Dedifferentiated amniotic fluid mesenchymal stem cell (primary cell): ENCODE measurements around the gene ZNF550.

Experiments used
- DNase-seq: peaks from one replicate; pipeline ENCODE4 v3.0.0-alpha.2; 2016; ENCODE audit errors: extremely low spot score

The ZNF550 gene

DNA sequence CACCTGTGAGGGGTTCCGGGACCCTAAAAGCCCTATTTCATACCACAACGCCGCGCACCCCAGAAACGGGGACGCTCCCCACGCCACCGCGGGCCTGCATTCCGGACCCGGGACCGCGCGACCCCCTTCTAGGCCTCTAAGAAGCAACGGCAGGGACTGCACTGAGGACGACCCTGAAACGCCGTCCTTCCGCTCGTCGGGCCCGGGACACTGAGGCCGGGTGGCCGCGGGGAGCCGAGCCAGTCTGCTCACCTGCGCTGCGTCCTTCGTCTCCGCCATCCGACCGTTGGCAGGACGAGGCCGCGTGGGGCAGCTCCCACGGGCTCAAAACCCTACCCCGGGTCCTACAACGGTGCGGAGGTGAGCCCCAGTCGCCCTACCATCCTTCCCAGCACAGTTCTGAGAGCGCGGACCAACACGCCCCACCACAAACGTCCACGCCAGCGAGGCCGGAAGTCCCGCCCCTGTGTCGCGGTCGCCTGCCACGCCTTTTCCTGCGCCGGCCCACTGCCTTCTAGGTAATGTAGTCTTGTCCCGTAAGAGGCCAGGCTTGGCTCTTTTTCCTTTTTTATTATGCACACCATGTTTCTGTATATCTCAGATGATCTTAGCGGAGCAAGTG is at the start of gene ZNF550:
ZNF550 (minus strand) TSS at position 460 of the 622 bp plus-strand sequence; CDS start at position 279, 181 bp downstream.
- DNase-seq: peak; percentile 68

DNA sequence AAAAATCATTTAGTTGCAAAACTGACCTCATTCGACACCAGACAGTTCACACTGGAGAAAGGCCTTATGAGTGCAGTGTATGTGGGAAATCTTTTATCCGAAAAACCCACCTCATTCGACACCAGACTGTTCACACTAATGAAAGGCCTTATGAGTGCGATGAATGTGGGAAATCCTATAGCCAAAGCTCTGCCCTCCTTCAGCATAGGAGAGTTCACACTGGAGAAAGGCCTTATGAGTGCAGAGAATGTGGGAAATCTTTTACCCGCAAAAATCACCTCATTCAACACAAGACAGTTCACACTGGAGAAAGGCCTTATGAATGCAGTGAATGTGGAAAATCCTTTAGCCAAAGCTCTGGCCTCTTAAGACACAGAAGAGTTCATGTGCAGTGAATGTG is 47.3 kb upstream of the ZNF550 start:
- no peak for DNase-seq

DNA sequence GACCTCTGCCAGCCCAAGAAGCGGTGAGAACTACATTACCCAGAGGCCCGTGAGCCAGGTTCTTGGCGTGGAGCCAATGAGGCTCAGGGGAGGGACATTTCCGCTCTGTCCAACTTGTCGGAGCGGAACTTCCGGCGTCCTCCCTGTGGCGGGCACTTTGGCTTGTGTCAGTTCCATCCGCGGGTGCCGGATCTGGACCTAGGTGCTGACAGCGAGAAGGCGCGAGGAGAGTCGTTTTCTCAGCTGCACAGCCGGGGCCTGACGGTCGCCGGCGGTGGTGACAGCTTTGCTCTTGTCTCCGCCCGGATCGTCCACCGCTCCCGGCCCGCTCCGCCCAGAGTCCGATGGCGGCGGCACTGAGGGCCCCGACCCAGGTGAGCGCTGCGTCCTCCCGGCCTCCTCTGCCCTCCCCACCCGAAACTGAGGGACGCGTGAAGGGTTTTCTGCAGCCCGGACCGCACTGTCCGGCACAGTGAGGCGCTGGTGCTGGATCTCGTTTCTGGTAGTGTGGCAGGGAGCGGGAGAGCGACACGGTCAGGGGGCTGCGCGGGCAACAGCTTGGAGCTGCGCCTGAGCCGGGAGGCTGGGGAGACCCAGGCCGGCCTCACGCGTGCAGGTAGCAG is 40.2 kb upstream of the ZNF550 start, which contains the start of gene ZNF530:
ZNF530 (plus strand) TSS at position 125 of the 623 bp plus-strand sequence. CDS start 4,461 bp downstream, outside the sequence.
- peak; percentile 86 for DNase-seq

DNA sequence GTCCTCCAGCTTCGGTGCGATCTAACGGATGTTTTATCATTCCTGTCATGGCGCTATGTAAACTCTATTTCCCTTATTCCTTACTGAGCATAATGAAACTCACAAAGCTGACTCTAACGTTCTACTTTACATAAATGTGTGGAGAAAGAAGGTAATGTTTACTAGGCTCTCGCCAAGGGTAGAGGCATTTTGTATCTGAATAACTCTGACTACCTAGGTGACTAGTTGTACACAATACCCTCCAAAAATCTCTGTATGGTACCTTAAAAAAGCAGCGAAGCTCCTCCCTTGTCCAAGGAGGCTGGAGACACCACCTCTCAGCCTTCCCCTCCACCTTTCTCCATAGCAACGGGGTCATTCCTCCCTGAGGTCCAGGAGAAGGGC is 39.7 kb upstream of the ZNF550 start:
- no peak for DNase-seq

DNA sequence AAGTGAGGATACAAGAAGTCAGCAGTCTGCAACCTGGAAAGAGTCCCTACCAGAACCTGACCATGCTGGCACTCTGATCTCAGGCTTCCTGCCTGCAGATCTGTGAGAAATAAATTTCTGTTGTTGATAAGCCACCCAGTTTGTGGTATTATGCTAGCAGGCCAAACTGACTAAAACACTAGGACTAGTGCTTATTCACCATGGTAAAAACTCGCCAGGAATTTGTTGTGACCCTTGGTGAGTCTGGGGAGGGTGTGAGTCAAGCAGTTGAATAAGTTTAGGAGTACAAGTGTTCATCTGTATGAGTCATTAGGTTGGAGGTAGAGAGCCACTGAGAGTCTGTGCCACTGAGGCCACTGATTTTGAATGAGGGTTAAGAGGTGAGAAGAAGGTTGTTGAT is 27.9 kb upstream of the ZNF550 start:
- no peak for DNase-seq

DNA sequence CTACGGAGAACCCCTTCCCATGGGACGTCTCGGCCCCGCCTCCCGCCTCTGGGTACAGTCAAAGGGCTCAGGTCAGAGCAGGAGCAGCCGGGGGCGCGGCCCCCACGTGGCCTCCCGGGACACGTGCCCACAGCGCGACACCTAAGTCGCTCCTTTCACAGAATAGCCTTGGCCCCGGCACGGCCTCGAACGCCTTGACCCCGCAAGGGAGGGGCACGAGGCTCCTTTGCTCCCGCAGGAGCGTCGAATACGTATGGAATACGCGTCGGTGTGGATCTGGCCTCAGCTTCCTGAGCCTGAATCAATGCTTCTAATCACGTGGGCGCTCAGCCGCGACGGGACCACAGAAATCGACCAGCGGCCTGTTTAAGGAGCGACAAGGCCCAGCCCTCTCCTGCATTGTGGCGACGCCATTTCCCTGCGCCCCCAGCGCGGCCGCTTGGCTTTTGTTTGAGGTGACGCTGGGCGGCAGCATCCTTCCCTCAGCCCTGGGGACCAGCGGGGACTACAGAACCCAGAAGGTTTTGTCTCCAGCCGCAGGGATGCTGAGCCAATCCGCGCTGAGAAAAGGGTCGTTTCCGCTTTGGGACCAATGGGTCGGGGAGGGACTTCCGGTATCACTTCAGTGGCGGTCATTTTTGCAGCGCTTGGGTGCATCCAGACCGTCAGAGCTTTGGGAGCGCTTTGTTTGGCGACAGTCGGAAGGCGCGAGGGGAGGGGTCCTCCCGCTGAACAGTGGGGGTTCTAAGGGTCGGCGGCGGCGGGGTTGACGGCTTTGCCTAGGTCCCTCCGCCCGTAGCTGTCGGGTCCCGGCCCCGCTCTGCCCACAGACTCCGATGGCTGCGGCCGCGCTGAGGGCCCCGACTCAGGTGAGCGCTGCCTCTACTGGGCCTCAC is 24.1 kb upstream of the ZNF550 start, which contains the start of gene ZIK1:
ZIK1 (plus strand) TSS at position 625 of the 896 bp plus-strand sequence; CDS start at position 837, 212 bp downstream.
- DNase-seq: peak; percentile 92

DNA sequence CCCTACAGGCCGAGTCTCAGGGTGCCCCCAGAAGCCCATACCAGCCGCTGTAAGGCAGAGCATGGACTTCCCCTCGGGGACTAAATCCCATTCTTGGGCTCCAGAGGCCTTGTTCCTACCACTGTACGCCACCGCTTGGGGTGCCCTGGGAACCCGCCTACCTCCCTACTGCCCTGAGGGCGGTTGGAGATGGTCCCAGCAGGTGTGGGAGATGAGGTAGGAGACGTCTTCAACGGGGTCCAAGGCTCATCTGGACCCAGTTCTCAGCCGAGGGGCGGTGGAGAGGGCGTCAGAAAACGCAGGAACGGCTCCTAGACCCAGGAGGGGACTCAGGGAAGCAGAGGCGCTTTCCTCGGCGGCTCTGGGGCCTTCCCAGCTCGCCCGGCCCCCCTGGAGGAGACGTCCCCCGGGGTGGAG is 23.4 kb upstream of the ZNF550 start:
- DNase-seq: no peak

DNA sequence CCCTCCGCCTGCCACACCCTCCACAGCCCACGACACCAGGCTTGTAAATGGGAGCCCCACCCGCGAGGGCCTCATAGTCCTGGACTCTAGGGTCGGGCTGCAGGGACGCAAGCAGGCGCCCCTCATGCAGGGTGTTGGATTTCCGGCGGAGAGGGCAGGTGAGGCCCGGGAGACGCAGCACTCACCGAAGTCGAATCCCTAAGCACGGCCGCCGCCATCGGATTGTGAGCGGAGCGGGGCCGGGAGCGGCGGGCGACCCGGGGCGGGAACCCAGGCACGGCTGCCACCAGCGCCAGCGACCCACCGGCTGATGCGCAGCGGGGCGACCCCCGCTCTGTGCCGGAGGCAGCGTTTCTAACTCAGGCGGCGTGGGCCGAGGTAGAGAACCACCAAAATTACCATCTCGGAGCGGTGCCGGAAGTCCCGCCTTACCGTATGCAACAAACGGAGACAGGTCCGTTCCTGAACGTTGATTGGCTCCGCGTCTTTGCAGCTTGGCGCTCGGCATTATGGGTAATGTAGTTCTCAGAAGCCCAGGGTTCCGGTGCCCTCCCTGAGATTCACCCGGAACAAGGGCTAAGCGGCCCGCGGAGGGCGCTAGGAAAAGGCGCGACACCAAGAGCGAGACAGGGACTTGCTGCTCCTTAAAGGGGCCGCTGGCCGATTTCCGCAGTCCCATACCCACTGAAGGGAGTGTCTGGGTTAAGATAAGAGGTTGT is 19.0 kb upstream of the ZNF550 start, which contains the start of gene ZNF416:
ZNF416 (minus strand) TSS at position 425 of the 719 bp plus-strand sequence; CDS start at position 218, 207 bp downstream.
- peak; percentile 99 for DNase-seq

DNA sequence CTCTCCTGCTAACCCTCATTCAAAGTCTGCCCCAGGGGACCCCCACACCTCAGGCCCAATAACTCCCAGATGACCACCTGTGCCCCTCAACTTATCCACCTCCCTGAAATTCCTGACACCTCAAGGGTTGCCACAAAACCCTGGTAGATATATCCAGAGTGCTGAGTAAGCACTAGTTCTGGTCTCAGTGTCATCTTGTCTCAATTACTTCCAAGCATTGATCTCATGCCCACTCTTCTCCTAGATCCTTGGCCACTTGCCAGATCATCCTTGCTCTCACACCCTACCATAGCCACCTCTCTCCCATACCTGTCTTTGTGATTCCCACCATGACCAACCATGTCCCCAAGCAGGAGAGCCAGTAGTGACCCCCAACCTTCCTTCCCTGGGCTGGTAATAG is 17.0 kb upstream of the ZNF550 start:
- DNase-seq: no peak

DNA sequence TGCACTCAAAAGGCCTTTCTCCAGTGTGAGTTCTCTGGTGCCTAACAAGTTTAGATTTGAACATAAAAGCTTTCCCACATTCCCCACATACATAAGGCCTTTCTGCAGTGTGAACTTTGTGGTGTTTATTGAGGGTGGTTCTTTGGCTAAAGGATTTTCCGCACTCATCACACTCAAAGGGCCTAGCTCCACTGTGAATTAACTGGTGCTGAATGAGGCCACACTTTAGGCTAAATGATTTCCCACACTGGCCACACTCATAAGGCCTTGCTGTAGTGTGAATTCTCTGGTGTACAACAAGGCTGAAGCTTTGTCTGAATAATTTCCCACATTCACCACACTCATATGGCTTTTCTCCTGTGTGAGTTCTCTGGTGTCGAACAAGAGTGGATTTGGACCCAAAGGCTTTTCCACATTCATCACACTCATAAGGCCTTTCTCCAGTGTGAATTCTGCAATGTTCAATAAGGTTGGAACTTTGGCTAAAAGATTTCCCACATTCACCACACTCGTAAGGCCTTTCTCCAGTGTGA is 12.8 kb upstream of the ZNF550 start:
- no peak for DNase-seq

DNA sequence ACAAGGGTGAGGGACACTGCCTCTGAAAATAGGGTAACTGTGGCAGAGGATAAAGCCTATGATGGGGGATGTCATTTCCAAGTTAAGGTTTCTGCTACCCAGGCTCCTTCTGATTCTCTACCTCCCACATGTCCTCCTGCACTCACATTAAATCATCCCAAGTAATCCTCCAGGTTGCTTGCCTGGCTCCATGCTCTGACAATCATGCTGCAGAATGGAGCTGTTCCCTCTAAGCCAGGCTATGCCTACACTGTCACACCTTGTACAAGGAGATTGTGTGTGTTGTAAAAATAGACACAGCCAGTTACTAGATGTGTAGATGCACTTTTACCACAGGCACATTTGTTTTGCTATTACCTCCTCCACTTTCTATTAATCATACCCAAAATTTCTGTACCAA is 11.0 kb upstream of the ZNF550 start:
- DNase-seq: no peak

DNA sequence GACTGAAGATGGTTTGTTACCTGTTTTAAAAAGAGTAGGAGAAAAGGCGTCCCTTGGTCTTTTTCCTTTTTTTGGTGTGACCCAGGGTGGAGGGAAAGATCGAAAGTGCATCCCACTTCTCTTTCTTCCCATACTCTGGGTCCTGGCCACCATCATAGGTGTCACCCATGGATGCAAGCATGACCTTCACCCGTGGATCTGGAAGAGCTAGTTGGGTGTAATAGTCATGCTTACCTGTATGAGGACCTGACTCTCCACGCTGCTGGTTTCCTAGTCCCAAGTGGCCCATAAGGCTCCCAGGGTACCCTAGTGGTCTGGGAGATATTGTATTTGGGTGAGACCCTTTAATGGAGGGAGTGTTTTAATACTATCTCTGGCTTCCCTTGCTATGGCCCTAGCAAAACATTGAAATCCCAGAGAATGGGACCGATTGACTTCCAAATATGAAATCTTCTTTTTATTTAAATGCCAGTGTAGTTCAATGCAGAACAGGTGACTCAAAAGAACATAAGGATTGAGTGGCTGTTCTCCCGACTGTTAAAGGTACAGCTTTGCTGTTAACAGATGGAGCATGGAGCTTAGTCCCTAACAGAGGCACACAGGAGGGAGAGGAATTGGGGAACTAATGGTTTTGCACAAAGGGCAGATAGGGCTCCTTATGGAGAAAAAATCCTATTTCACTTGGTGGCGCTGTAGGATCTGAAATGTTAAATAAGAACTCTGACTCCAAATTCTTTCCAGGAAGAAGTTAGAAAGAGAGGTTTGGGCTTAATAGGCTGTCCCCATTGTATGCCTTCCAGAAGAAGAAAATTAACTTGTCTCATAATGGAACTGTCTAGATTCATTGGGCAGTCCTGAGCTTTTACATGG is 7.0 kb upstream of the ZNF550 start:
- DNase-seq: no peak

DNA sequence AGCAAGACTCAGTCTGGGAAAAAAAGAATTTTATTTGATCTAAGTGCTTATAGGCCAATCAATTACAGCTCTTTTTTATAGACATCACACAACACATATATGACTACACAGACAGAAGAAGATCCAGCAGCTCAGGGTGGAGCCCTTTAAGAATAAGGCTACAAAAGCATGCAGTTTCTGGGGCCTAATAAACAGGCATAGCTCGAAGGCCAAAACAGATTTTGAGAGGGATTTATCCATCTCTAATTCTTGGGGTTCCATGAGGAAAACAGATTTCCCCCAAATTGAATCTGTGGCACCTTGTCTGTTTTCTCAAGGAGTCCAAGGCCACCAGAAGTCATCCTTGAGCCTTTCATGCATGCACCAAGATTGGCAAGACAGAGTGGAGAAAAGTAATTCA is 3.9 kb upstream of the ZNF550 start:
- no peak for DNase-seq

DNA sequence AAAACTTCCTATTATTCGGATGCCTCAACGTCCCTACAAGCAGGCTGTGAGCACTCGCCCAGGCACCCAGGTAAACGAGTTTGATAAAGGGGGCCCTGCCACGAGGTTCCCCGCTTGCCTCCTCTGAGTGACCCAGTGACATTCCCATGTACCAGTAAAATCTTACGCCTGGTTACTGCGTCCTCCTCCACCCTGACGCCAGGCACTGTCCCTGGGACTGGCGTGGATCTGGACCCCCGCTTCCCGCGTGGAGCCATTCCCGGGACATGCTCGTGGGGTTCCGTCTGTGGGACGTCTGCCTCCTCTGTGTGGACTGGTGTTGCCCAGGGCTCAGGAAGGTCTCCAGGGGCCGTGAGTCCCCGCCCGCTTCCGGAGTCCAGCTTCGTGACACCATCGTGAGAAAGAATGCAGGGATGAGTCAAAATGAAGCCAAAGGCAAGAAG is 407 bp upstream of the ZNF550 start:
- peak; percentile 29 for DNase-seq

DNA sequence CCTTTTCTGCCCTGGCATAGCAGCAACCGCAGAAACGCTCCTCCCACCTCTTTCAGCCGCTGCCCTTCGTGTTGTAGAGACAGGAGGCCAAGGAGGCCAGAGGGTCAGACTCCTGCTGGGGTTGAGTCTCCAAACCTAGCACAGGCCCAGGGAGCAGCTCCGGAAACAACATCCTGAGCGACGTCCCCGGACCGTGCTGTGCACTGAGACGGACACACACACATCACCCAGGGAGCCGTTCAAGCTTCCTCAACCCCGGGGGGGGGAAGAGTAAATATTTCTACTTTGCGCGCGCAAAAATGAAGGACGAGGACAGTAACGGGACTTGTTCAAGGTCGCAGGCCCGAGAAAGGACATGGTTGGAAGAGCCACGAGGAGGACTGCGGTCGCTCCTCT is 657 bp downstream of the ZNF550 start:
- DNase-seq: no peak

DNA sequence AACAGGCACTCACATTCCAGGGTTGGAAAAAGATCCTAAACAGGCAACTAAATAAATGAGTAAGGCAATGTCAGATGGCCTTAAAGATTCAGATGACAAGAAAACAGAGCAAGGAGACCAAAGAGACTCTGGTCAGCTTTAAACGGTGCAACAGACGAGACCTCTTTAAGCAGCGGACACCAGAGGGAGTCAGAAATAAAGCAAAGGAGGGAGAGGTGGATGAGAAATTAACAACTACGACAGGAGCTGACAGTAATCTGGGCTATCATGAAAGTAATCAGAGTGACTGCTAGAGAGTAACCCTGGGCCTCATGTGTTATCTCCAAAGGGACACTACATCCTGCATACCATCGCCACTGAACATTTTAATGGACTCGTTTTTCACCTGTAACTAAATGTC is 1.1 kb downstream of the ZNF550 start:
- no peak for DNase-seq

DNA sequence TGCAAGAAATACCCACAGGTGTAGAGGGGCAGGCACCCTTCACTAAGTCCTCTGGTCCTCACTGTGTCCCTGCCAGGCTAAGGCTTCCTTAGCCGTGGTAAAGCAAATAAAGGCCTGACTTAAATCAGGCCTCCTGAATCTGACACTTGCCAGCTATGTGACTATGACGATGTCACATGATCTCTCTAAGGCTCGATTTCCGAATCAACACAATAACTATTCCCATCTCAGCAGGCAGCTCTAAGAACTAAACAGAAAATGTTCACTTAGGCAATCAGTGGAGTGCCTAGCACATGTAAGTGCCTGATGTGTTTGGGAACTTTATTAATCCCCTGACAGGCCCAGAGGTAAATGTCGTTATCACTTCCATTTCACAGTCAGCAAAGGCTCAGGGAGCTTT is 2.0 kb downstream of the ZNF550 start:
- no peak for DNase-seq

DNA sequence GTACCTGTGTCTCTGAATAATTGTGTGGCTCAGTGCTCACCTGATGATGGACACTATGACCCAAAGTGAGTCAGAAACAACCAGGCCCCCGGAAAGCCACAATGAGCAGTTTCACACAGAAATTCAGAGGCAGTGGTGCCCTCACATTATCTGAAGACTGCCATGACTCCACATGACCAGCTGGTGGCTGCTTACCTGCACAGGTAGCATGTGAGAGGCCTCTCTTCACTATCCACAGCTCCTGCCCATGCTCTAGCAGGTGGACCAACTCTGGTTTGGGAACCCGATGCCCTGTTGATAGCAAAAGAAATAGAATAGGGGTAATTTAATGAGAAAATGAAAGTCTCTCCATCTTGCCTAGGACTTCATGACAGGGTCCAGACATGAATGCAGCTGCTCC is 7.2 kb downstream of the ZNF550 start:
- no peak for DNase-seq

DNA sequence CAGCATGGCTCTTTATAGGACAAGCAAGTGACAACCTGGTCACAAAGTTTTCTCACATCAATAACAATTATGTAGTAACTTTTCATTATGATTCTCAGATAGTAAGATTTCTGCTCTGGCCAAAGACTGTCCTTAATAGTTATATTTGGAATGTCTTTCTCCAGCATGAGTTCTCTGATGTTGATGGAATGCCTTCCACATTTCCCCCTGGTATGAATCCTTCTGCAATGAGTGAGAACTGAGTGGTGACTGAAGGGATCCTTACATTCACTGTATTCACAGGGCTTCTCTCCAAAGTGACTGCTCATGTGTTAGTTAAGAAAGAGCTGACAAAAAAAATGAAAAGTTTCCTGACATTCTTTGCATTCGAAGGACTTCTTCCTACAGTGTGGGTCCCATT is 13.2 kb downstream of the ZNF550 start:
- no peak for DNase-seq

DNA sequence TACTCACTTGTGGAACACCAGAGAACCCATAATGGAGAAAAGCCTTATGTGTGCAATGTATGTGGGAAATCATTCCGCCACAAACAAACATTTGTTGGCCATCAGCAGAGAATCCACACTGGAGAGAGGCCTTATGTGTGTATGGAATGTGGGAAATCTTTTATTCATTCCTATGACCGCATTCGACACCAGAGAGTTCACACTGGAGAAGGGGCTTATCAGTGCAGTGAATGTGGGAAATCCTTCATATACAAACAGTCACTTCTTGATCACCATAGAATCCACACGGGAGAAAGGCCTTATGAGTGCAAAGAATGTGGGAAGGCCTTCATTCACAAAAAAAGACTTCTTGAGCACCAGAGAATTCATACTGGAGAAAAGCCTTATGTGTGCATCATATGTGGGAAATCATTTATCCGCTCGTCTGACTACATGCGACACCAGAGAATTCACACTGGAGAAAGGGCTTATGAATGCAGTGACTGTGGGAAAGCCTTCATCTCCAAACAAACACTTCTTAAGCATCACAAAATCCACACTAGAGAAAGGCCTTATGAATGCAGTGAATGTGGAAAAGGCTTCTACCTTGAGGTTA is 21.6 kb downstream of the ZNF550 start:
- DNase-seq: no peak
